Measurements from ENCODE around the gene ZNRF2.
"Not testable (repeated sequence)": the region's sequence is repeated elsewhere in the genome, so short reads cannot be mapped to it uniquely, and the experiment has no call there.

The ZNRF2 gene

GRCh38 chr7:30367561-30367960, 83.2 kb downstream of the ZNRF2 start:
- TF ChIP-seq SUZ12 (IDR thresholded peaks at IDR 0.05), result no peak
- TF ChIP-seq TARDBP (IDR thresholded peaks at IDR 0.05), result no peak
- CTCF ChIA-PET, result no interaction called here
- DNase-seq (ENCODE audit: extremely low spot score), result no peak
- POLR2A ChIA-PET, result no interaction called here

GRCh38 chr7:30369879-30370278, 85.5 kb downstream of the ZNRF2 start:
- ChIA-PET CTCF (interaction anchor here (0.7 kb wide), 1 partner anchor 98 kb away, joined by 8 read pairs; no protein-coding TSS in a partner anchor), POLR2A (no interaction called here)
- TF ChIP-seq LEF1 (IDR thresholded peaks at IDR 0.05; ENCODE audit: borderline replicate concordance), result no peak
- no peak for TF ChIP-seq PKNOX1 (IDR thresholded peaks at IDR 0.05)
- TF ChIP-seq BHLHE40 (IDR thresholded peaks at IDR 0.05; ENCODE audit: borderline replicate concordance), result no peak
- no peak for TF ChIP-seq ELF4 (IDR thresholded peaks at IDR 0.05)
- no peak for TF ChIP-seq CTBP1 (IDR thresholded peaks at IDR 0.05; ENCODE audit: borderline replicate concordance)
- TF ChIP-seq FOXA1 (IDR thresholded peaks at IDR 0.05), result no peak
- no peak for DNase-seq (ENCODE audit: extremely low spot score)

GRCh38 chr7:30371321-30371720, 86.9 kb downstream of the ZNRF2 start:
- no peak for DNase-seq (ENCODE audit: extremely low spot score)
- ChIA-PET POLR2A (no interaction called here), CTCF (no interaction called here)
- TF ChIP-seq LEF1 (IDR thresholded peaks at IDR 0.05; ENCODE audit: borderline replicate concordance) (no peak), FOXM1 (IDR thresholded peaks at IDR 0.05; ENCODE audit: borderline replicate concordance) (no peak), SP1 (IDR thresholded peaks at IDR 0.05) (no peak), FOXA1 (IDR thresholded peaks at IDR 0.05) (no peak), NFRKB (IDR thresholded peaks at IDR 0.05) (no peak), ZNF384 (IDR thresholded peaks at IDR 0.05) (no peak), ELF4 (IDR thresholded peaks at IDR 0.05) (no peak), PKNOX1 (IDR thresholded peaks at IDR 0.05) (no peak), SUZ12 (IDR thresholded peaks at IDR 0.05) (no peak), ARNT (IDR thresholded peaks at IDR 0.05) (no peak), CTBP1 (IDR thresholded peaks at IDR 0.05; ENCODE audit: borderline replicate concordance) (no peak), L3MBTL2 (conservative IDR thresholded peaks at IDR 0.05) (no peak), HDGF (IDR thresholded peaks at IDR 0.05; ENCODE audit: borderline replicate concordance) (no peak), FOXK2 (IDR thresholded peaks at IDR 0.05) (no peak), TARDBP (IDR thresholded peaks at IDR 0.05) (no peak)

GRCh38 chr7:30378275-30378674, 93.9 kb downstream of the ZNRF2 start:
- ChIA-PET POLR2A (no interaction called here), CTCF (interaction anchor here (1.1 kb wide), 1 partner anchor 67 kb away, joined by 3 read pairs; no protein-coding TSS in a partner anchor)
- no peak for TF ChIP-seq ELF4 (IDR thresholded peaks at IDR 0.05)
- no peak for TF ChIP-seq FOXK2 (IDR thresholded peaks at IDR 0.05)
- TF ChIP-seq PKNOX1 (IDR thresholded peaks at IDR 0.05), result no peak
- no peak for TF ChIP-seq SUZ12 (IDR thresholded peaks at IDR 0.05)
- TF ChIP-seq LEF1 (IDR thresholded peaks at IDR 0.05; ENCODE audit: borderline replicate concordance), result no peak
- TF ChIP-seq FOXA1 (IDR thresholded peaks at IDR 0.05), result no peak
- no peak for TF ChIP-seq FOXM1 (IDR thresholded peaks at IDR 0.05; ENCODE audit: borderline replicate concordance)
- no peak for TF ChIP-seq ZNF384 (IDR thresholded peaks at IDR 0.05)
- DNase-seq (ENCODE audit: extremely low spot score), result no peak

- CTCF ChIA-PET, result no interaction called here
- DNase-seq (ENCODE audit: extremely low spot score), result no peak
- TF ChIP-seq ZNF384 (IDR thresholded peaks at IDR 0.05) (no peak), BHLHE40 (IDR thresholded peaks at IDR 0.05; ENCODE audit: borderline replicate concordance) (no peak)
- POLR2A ChIA-PET, result no interaction called here
Observed at GRCh38 chr7:30379131-30379530, 94.7 kb downstream of the ZNRF2 start.

- no peak for TF ChIP-seq ZNF384 (IDR thresholded peaks at IDR 0.05)
- DNase-seq (ENCODE audit: extremely low spot score), result no peak
- POLR2A ChIA-PET, result no interaction called here
- CTCF ChIA-PET, result no interaction called here
Observed at GRCh38 chr7:30379741-30380140, 95.3 kb downstream of the ZNRF2 start.

GRCh38 chr7:30380294-30380693, 95.9 kb downstream of the ZNRF2 start:
- no peak for TF ChIP-seq PKNOX1 (IDR thresholded peaks at IDR 0.05)
- no peak for TF ChIP-seq LEF1 (IDR thresholded peaks at IDR 0.05; ENCODE audit: borderline replicate concordance)
- no peak for TF ChIP-seq SP1 (IDR thresholded peaks at IDR 0.05)
- TF ChIP-seq ZNF384 (IDR thresholded peaks at IDR 0.05), result no peak
- no peak for TF ChIP-seq FOXA1 (IDR thresholded peaks at IDR 0.05)
- TF ChIP-seq SUZ12 (IDR thresholded peaks at IDR 0.05), result no peak
- TF ChIP-seq FOXK2 (IDR thresholded peaks at IDR 0.05), result no peak
- no peak for TF ChIP-seq BHLHE40 (IDR thresholded peaks at IDR 0.05; ENCODE audit: borderline replicate concordance)
- TF ChIP-seq ELF4 (IDR thresholded peaks at IDR 0.05), result no peak
- no peak for TF ChIP-seq NFRKB (IDR thresholded peaks at IDR 0.05)
- no peak for TF ChIP-seq CTBP1 (IDR thresholded peaks at IDR 0.05; ENCODE audit: borderline replicate concordance)
- TF ChIP-seq HDGF (IDR thresholded peaks at IDR 0.05; ENCODE audit: borderline replicate concordance), result no peak
- TF ChIP-seq FOXM1 (IDR thresholded peaks at IDR 0.05; ENCODE audit: borderline replicate concordance), result no peak
- no peak for TF ChIP-seq ARNT (IDR thresholded peaks at IDR 0.05)
- no peak for TF ChIP-seq TARDBP (IDR thresholded peaks at IDR 0.05)
- TF ChIP-seq L3MBTL2 (conservative IDR thresholded peaks at IDR 0.05), result no peak
- DNase-seq (ENCODE audit: extremely low spot score), result no peak
- ChIA-PET POLR2A (no interaction called here), CTCF (no interaction called here)

GRCh38 chr7:30380824-30381223, 96.4 kb downstream of the ZNRF2 start:
- DNase-seq (ENCODE audit: extremely low spot score); POLR2A ChIA-PET; CTCF ChIA-PET: not testable (repeated sequence)
